HG02763 (cell line): ENCODE measurements around the gene MAGI1.

Source experiments
- ATAC-seq: cut with Tn5 transposase; IDR thresholded peaks from one replicate; pipeline ENCODE4 v1.9.1; 2021; ENCODE audit warnings: mild to moderate bottlenecking, moderate library complexity; ENCODE audit not compliant: unreplicated experiment

The MAGI1 gene

DNA sequence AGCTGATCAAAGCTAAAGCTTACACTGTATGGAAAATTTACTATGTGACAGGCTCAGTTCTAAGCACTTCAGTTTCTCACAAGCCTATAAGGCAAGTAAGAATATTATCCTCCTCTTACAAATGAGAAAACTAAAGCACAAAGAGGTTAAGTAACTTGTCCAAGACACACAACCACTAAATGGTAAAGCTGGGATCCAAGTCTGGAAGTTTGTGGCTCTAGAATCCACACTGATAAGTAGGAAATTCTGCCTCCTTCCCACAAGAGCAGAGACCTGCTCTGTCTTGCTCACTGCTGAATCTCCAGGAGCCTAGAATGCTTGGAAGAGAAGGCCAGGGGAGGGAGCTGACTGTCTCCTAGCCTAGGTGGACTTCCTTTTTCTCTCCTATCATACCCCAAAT lies 60.6 kb downstream of the MAGI1 start:
- no peak for ATAC-seq

DNA sequence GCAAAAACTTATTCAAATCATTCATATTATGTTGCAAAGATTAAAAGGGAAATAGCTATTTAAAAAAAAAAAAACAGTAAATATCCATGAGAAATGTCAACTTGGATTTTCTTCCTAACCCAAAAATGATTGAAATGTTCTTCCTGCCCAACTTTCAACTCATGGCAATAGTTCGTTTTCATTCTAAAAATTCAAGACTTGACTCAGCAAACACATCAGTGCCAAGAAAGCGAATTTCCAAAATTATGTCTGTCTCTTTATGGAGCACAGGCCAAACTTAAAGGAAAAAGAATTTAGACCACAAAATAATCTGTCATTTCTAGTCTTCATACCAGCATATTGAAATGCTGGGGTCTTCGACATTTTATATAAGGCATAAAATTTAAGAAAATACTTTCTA lies 63.7 kb downstream of the MAGI1 start:
- no peak for ATAC-seq

DNA sequence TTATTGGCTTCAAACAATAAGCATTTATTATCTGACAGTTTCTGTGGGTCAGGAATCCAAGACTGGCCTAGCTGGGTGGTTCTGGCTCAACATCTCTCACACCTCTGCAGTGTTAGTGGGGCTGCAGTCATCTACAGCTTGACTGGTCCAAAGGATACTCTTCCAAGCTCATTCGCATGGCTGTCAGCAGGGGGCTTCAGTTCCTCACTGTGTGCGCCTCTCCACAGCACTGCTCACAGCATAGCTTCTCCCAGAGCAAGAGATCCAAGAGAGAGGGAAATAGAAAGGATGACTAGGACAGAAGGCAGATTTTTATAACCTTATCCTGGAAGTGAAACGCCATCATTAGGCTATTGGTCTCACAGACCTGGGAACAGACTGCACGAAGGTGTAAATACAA lies 64.2 kb downstream of the MAGI1 start:
- no peak for ATAC-seq

DNA sequence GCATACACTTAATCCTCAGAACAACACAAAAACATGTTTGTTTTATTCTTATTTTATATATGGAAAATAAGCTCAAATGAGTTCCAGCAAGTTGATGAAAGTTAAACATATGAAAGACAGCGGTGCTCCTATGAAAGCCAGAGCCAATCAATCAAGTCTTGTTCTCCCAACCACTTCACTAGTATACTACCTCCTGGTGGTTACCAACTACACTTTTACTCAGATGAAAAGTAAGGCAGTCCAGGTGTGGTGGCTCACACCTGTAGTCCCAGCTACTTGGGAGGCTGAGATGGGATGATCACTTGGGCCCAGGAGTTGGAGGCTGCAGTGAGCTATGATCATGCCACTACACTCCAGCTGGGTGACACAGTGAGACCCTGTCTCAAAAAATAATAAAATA lies 66.0 kb downstream of the MAGI1 start:
- ATAC-seq, result no peak

DNA sequence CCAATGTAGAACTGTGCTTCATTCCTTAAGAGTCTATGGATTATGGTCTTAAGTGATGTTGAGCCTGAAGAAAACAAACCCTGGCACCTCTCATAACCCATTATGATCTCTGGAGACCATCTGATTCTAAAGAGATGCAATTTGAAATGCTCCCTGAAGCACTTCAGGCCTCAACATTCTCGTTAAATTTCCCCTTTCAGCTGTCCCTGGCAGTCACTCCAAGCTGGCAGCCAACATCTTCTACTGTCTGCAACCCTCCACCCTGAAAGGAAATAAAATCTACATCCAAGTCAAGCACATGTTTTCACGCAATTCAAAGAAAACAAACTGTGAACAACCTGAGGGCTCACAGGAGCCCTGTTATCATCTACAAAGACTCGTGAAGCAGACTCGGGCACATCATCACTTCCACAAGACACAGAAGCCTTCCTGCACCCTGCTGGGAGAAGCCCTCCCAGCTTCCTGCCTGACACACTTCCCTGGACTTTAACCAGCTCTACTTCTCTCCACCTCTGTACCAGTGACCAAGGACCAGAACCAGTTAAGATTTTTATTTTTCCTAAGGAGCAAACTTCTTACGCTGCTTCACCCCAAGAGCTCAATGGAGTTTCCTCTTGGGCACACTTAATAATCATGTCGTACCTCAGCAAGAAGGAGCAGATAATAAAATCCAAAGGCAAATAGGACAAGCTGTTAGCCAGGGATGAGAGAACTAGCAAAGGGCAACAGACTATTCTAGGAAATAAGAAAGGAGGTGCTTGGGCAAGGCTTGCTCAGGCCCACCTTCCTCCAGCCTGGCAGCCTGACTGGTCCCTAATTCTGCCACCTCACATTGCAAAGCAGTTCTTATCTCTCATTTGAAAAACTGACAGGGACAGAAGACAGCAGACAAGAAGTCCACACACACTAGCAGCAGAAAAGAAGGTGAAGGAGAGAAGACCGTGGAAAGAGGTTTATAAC lies 67.1 kb downstream of the MAGI1 start:
- ATAC-seq, result no peak

DNA sequence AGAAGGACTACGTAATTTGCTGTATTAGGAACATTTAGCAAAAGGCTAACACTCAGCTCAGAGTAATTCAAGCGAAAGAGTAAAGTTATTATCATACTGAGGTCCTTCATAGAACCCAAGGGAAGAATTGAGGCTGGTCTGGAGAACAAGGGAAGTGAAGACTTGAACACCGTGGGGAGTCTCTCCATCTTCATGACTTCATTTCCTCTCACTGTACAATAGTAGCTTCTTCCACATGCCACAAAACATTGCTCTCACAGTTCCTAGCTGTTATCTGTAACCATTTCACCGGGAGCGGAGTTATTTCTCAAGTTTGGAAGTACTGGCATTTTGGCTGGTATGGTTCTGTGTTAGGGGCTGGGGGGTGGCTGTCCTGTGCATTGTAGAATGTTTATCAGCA lies 69.7 kb downstream of the MAGI1 start:
- ATAC-seq, result no peak

DNA sequence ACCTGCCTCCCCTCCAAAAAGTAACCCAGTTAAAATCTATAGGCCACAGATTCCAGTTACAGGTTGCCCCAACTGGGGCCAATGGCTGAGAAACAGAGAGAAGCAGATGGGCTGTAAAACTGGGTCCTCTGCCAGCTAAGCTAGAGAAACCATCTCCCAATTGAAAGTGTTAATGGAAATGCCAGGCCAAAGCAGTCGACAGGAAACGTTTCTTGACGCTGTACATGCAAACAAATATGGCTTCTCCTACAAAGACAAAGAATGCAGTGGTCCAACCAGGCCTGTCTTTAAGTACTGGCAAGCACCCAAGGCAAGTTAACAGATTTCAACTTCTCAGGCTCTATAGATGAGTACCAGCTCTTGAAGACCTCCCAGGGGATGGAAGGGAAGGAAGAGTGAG lies 71.3 kb downstream of the MAGI1 start:
- ATAC-seq, result no peak

DNA sequence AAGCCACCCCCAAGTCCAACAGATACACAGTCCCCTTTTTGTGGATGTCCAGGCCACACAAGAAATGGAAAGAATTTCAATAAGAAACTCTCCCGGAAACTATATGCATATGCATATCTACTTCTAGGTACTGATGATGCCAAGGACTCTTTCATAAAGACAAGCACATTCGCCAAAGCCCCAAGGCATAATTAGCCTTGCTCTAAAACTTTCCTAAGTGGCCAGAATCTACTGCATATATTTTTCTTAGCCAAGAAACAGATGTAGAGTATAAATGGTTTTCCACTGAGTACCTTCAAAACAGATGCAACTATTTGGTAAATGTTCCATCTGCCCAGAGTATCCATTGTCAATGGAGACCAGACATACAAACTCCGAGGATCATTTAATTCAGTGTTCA lies 73.9 kb downstream of the MAGI1 start:
- ATAC-seq, result no peak

DNA sequence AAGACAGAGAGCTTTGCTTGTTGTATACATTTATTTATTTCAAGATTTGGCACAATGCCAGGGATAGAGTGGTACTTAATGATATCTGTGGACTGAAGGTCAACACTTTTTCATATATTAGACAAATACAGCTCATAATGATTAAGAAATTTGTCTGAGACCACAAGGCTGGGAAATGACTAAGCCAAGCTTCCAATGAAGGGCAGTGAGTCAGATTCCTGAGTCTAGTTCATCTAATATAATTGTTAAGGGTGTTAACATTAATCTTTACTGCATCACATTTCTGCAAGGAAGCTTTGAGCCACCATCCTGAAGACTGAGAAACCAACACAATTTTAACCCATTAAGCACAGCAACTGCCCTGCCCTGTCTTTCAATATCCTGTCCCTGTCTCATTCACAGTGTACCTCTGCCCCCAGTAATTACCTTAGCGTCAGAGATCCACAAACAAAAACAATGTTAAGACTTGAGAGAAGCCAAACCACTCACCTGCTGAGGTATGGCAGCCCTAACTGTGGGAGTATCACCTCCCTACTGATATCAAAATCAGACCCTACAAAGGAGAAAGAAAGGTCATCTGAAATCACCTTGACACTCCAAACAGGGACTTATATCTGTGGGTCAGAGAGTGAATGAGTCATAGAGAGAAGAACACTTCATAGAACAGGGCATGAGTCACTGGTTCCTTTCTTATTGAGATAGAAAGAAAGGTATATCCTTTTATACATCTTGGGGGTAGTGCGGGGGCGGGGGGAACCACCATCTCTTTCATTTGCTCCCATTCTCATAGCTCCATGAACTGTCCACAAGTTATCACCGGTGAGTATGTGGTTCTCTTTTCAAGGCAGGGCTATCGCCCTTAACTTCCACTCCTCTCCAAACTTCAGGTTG lies 74.7 kb downstream of the MAGI1 start:
- ATAC-seq, result peak; percentile 89

DNA sequence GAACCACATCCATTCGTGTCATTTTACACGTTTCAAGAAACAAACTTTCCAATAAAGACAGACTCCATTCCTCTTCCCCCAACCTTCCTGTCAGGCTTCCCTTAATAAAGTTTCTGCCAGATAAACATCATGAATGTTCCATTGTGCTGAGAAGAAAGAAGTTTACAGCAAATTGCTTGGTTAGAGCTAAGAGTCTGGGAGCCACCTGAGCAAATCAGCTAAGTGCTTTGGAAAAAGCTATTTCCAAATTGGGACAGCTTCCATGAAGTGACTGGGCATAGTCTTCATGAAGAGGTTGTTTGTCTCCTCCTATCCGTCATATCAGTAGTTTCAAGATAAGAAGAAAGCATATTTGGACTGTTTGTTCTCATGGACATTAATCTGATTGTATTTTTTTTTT lies 77.0 kb downstream of the MAGI1 start:
- ATAC-seq, result no peak

DNA sequence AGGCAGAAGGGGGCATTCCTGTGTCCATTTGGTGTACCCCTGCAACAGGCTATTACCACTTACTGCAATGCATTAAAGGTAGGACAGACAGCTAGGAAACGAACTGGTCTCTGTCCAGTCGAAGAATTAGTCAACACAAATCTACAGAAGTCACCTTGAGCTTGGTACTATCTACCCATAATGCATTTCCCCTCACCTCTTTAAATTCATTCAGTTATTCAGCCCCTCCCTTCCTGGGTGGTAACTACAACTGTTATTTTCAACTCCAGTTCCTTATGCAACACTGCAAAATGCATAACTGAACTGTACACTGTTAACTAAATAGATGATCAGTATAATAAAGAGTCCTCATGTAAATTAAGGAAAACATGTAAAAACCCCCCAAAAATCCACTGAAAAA lies 77.6 kb downstream of the MAGI1 start:
- ATAC-seq, result no peak

DNA sequence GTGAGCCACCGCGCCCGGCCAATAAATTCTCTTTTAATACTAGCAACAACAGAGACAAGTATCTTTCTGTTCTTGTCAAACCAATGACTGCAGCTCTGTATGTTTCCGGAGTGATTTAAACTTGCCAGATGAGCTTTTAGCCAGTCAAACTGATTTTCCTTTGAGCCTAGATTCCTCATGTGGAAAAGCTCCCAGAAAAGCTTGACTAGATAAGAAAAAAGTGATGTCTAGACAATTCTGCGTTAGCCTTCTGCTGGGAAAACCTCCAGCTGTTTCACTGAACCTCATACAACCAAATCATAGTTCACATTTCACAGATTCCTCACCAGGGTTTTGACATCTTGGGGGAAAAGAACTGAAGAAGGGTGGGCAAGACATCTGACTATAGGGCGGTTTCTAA lies 78.6 kb downstream of the MAGI1 start:
- no peak for ATAC-seq

DNA sequence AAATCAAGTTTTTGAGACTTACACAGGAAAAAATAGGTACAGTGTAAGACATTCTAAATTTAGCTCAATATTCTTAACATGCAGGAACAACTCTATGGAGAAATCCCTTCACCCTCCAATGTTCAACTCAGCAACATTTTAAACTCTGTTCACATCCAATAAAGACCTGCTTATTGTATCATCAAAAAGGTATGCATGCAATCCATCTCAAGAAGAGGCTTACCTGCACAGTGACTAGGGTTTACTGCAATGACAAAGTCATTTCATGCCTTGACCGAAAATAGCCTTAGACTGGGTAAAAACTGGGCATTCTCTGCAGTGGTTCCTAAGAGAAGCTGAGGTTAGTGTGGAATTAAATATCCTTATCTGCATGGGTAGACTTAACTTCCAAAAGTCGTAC lies 80.5 kb downstream of the MAGI1 start:
- no peak for ATAC-seq

DNA sequence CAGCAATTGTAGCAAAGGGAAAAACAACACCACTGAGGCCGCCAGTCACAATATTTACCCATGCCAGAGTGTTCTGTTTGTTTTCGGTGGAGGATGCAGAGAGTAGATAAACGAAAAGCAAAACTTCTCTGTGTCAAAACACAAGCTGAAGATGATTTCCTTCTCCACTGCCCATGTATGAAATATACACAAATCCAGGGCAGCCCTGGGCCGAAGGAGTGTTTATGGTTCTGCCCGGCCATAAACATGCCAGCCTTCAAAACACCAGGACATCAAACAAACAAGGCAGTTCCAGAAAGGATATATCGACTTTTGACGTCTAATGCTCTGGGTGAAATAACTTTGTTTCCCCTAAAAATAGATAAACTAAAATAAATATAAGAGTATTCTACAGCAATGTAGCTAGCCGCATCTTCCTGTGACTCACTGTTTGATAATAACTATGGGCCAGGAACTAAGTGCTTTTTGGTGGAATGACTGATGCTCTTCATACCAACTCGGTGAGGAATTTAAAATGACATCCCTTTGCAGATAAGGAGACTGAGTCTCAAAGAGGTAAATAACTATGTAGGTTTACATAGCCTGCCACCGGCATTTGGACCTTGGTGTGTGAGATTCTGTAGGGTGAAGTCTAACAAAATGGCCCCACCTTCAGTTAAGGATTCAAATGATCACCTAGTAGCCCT lies 82.8 kb downstream of the MAGI1 start:
- ATAC-seq, result no peak

DNA sequence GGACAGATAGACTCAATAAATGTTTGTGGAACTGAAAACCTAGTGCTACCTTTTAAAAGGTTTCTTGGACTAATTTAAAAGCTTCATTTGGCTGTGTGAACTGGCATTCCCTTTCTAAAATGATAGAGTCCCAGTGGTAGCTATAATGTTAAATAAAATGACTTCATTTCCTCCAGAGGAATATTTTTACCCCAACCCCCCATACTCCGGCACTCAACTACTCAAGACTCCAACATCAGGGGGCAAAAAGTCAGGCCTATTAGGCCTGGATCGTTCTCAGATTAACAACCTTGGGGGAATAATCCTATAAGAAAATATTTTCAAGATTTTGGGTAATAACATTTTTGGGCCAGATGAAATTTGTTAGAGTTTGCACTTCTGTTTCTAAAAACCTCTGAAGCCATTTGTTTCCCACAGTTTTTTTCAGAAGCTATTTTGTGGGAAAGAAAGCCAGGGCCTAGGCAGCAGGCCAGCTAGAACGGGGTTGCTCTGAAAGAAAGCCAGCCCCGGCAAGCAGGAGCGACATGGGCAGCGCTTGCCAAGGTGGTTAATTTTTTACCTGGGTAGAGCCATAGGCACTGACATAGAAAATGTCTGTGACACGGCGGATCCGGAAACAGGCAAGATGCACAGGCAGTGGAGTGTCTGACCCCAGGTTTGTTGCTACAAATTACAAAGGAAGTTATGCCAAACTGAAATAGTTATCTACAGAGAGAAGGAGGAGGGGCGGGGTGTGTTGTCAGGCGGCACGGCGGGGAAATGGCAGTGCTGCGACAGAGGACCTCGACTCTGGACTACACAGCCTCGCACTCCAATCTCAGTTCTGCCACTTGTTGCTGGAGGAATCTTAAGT lies 84.6 kb downstream of the MAGI1 start:
- ATAC-seq, result no peak

DNA sequence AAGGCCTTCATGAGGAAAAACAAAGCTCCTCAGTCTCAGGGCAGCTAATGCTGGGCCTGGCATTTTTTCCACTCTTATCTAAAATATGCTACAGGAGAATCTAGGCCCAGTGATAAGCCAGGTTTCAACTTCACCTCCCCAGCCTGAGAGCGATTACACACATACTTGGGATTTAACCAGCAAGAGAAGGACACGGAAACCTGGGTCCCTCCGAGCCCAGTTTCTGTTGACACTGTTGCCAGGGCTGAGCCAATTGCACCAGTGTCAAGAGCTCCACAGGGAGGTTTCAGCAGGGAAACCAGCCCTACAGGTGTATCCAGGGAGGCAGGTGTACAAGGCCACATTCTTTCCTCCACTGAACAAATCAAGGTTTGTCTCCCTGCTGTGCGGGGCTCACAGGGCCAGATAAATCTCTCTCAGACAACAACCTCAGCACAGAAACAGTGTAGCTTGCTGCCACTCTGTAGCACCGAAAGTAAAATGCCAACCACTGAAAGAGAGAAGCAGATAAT lies 85.4 kb downstream of the MAGI1 start:
- no peak for ATAC-seq

DNA sequence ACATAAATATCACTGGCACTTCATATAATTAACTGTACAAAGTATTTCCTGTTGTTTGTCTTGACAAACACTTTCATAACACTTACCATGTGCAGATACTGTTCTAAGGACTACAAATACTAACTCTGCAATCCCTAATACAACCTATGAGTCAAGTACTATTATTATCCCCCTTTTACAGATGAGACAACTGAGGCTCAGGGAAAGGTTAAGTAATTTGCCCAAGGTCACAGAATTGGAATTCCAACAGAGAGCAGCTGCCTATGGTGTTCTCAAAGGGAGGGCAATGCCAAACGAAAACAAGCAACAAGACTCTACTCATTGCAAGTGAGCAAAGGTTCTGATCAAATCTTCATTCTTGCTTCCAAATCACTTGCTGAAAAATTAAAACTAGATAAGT lies 85.9 kb downstream of the MAGI1 start:
- ATAC-seq, result no peak

DNA sequence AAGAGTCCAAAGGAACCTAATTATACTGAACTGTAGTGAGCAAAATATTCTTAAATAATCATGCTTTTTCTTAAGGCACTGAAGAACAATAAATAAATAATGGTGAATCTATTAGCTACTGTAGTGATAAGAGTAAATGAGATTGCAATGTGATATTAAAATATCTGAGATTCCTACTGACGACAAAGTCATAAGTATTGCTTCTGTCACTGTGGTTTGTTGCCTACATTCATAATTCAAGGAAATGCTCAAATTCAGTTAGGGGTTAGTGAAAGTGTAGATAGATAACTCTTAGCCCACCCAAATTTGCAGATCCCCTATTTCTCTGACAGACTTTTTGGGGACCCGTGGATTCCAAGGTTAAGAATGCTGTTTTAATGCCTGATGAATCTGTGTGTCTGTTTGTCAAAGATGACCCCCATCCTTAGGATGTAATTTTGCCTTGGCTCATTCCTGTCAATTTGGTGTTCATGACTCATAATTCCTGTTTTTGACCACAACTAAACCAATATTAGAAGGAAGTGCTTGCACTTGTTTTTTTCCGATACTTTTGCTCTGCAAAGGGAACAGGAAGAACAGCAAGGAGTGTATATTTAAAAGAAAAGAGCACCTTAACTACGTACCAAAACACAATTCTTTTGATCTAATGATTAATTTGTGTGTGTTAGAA lies 86.7 kb downstream of the MAGI1 start:
- ATAC-seq, result no peak
